Putamen (tissue), 1 donor: ENCODE measurements around the gene PHYH.
"Not testable (repeated sequence)": the region's sequence is repeated elsewhere in the genome, so short reads cannot be mapped to it uniquely, and the experiment has no call there.

Experiments
- DNase-seq: peaks from one replicate; pipeline ENCODE4 v3.0.0-alpha.2; 2016; ENCODE audit warnings: low spot score

The PHYH gene

DNA sequence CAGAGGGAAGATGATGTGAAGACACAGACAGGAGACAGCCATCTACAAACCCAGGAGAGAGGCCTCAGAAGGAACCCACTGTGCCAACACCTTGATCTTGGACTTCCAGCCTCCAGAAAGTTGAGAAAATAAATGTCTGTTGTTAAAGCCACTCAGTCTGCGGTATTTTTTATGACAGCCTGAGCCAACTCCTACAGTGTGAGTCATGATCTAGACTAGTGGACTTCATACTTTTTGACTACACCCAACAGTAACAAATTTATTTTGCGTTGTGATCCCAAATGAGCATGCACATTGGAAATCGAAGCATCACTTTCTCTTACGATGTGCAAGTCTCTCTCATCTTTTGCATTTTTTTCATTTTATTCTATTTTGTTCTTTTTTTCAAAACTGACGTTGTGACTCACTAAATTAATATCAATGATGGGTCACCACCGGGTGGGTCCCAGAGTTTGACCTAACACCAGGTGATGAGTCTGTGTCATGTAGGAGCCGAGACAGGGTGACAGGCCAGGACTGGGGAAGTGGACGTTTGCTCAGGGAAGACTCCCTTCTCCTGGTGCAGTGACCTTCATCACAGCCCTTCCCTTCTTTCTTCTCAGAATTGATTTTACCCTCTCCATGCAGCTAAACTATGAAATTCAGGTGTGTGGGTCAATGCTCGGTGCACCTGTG is 28.9 kb downstream of the PHYH start:
- DNase-seq: no peak

DNA sequence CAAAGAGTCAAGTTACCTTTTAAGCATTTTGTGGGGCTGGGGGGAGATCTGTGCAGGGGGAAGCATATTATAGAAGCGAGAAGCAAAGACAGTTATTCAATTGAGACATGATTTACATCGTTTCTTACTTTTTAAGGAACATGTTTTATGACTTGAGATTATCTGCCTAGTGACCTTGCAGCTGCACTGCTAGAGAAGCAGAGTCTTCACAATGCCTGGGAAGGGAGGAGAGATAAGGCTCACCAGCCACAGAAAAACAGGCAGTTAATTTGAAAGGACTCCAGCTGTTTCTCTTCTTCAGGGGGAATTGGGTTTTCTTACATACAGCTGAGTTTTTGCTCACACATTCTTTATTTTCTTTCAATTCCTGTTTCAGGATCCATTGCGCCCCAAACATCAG is 31.0 kb downstream of the PHYH start:
- no peak for DNase-seq

DNA sequence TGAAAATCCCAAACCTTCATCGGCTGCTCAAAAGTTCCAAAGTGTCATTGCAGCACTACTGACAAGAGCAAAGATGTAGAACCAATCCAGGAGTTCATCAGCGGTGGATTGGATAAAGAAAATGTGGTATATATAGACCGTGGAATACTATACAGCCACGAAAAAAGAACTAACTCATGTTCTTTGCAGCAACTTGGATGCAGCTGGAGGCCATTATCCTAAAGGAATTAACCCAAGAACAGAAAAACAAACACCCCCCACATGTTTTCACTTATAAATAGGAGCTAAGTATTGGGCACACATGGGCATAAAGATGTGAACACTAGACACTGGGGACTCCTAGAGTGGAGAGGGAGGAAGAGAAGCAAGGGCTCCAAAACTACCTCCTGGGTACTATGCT is 31.6 kb downstream of the PHYH start:
- no peak for DNase-seq

DNA sequence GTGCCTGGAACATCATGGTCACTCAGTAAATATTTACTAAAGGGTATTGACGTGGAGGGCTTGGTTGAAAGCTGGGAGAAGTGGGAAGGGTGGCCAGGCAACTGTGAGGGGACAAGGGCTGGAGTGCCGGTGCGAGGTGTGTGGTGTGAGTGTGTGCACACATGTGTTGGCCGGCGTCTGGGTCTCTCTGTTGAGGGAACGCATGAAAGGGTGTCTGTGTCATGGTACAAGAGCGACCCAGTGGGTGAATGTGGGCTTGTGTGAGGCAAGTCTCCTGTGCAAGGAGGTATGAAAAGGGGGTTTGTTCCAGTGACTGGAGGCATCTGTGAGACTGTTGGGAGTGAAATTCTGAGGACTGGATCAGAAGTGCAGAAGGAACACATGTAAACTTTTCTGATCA is 36.3 kb downstream of the PHYH start:
- no peak for DNase-seq

DNA sequence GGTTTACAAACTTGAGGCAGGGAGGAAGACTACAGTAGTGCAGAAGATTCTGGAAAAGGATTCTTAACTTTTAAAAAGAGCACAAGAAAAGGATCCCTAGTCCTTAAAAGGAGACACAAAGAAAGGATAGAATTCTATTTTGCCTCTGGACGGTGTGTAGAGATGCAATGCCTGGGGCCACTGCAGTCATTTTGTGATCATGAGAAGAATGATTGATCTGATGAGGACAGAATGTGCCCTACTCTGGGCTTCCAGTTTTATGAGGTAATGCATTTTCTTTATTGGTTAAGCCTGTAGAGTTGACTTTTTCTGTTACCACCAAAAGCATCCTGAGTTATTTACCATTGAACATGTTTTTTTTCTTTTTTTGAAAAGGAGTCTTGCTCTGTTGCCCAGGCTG is 37.4 kb downstream of the PHYH start:
- no peak for DNase-seq

DNA sequence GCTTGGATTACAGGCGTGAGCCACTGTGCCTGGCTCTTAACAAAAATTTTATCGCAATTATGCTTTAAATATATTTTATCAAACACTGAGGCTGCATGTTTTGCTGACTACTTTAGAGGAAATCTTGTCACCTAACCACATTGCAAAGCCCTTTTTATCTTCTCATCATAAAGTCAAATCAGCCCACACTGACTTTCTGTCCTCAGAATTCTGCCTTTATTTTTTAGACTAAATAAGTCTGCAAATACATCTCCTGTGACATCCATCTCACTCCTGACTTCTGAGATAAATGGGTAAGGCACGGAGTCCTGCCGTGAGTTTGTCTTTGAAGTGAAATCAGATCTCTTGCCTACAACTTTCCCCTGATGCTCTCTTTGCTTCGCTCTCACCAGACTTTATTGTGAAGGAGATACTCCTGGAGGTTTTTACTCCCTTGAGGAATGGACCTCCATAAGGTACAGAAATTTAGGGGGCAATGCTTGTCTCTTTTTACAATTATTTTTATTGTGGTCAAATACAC is 42.2 kb downstream of the PHYH start:
- DNase-seq: no peak

DNA sequence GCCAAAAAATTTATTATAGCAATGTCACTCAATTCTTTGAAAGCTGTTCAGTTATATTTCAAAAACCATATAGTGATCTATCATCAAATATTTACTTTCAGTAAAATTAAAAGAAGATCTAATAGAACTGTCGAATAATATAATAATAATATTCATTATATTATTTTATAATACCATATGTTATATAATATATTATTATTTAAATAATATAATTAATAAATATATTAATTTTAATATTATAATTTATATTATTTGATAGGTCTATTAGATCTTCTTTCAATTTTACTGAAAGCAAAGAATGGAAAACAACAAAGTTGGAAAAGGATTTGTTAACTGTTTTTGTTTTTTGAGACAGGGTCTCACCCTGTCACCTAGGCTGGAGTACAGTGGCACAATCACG is 43.2 kb downstream of the PHYH start:
- DNase-seq: no peak

DNA sequence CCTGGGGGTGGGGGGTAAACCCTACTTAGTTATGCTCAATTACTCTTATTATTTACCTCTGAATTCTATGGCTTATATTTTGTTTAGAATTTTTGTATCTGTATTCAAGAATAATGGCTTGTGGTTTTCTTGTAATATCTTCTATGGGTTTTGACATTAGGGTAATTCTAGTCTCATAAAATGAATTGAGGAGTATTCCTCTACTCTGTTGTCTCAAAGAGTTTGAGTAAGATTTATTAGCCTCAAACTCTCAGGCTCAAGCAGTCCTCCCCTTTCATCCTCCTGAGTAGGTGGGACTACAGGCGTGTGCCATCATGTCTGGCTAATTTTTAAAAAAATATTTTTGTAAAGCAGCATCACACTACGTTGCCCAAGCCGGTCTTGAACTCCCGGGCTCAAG is 46.1 kb downstream of the PHYH start:
- no peak for DNase-seq

DNA sequence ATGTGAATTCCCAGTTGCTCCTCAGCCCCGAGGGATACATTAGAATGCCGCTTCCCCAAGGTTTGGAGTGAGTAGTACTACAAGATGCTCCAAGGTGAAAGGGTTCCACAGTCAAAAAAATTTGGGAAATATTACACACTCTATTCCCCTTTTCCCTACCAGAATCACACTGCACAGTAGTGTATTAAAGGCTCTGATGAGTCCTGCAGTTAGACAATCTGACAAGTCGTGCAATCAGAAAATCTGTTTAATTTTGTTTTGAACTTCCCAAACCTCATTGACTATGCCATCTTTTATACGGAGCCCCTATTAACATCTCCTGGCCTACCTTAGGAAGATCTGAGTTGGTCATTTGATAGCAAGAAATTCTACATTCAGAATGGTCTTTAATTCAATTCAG is 52.1 kb downstream of the PHYH start:
- DNase-seq: no peak

DNA sequence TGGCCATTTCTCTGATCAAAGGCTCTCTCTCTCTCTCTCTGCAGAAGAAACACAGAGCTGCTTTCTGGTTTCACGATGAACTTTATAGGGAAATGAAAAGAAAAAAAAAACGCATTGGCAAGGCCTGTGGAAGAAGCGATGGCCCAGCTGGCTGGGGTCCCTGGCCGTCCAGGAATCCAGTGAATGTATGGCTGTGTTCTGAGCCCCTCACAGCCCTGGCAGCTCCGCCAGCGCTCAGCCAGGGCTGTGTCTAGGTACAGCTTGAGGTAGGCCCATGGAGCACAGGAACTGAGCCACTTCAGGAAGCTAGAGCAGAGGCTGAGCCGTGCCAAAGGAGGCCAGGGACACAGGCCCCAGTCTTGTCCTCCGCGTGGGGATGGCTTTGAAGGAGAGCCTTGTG is 52.6 kb downstream of the PHYH start:
- DNase-seq: no peak

DNA sequence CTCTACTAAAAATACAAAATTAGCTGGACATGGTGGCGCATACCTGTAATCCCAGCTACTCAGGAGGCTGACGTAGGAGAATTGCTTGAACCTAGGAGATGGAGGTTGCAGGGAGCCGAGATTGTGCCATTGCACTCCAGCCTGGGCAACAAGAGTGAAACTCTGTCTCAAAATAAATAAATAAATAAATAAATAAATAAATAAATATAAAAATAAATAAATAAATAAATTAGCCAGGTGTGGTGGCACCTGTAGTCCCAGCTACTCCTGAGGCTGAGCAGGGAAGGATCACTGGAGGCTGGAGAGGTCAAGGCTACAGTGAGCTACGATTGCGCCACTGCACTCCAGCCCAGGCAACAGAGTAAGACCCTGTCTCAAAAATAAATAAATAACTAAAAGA is 57.6 kb downstream of the PHYH start:
- not testable (repeated sequence) for DNase-seq

DNA sequence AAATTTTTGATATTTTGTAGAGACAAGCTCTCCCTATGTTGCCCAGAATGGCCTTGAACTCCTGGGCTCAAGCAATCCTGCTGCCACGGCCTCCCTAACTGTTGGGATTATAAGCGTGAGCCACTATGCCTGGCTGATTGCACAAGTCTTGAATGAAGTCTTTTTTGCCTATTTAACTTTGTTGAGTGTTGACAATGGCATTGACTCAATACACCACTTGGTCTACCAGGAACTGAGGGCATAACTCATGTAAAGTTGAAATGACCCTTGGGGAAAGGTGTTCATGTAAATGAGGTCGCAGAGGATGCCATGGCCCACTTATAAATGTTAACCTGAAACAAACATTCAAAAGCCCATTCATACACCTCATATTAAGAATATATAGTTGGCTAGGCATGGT is 58.3 kb downstream of the PHYH start:
- DNase-seq: no peak

DNA sequence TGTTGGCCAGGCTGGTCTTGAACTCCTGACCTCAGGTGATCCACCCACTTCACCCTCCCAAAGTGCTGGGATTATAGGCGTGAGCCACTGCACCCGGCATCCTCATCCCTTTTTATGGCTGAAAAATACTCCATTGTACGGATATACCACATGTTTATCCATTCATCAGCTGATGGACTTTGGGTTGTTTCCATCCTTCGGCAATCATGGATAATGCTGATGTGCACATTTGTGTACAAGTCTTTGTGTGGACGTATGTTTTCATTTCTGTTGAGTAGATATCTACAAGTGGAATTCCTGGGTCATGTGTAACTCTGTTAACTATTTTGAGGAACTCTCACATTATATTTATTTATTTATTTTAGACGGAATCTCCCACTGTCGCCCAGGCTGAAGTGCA is 59.9 kb downstream of the PHYH start:
- DNase-seq: no peak

DNA sequence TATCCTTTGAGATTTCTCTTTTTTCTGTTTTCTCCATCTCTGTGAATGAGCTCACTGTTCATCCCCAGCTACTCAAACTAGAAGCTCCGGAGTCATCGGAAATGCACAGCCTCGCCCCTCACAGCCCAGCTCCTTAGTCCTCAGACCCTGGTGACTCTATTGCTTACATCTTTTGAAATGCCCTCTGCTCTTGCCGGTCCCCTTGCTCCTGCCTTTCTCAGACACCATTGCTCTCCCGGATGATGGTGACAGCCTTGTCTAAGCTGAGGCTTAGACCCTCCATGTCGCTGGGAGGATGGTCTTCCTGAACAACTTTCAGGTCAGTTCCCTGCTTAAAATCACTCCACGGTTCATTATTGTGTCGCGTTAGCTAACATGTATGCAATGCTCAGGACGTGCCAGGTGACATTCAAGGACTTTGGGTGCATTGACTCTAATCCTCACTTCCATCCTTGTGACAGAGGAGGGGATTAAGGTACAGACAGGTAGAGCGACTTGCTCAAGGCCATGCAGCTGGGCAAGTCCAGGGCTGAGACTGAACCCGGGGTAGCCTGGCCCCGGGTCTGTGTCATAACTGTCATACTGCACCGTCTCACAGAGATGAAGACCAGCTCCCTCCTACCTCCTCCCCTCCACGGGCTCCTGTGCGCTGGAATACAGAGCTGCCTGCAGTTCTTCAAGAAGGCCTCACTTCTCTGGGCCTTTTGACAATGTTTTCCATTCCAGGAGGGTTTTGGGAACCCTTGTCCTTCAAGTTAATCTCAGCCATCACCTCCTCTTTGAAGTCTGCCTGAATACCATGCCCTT is 61.4 kb downstream of the PHYH start:
- no peak for DNase-seq

DNA sequence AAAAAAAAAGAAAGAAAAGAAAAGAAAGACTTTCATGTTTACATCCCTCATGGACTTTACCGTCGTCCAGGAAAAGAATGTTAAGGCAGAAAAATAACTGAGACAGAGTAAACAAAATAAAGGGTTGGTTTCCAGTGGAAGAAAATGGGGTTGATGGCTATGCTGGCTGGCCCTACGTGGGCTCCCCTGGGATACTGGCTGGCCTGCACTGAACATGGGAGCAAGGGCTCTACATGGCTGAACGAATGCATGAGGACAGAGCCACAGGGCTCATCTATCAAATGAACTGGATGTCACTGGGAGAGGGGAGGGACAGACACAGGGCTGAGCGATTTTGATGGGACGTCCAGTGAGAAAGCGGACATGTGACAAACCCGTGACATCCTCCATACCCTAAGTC is 63.2 kb downstream of the PHYH start:
- DNase-seq: no peak

DNA sequence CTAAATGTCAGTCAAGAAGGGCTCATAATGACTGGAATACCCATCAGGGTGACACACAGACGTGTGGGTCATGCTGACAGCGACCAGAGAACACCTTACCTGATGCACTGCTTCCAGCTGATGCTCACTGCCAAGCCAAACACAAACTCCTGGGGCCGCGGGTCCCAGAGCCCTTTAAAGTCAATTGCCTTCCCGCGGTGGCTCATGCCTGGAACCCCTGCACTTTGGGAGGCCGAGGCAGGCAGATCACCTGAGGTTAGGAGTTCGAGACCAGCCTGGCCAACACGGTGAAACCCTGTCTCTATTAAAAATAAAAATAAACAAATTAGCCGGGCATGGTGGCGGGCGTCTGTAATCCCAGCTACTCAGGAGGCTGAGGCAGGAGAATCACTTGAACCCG is 65.1 kb downstream of the PHYH start:
- not testable (repeated sequence) for DNase-seq

DNA sequence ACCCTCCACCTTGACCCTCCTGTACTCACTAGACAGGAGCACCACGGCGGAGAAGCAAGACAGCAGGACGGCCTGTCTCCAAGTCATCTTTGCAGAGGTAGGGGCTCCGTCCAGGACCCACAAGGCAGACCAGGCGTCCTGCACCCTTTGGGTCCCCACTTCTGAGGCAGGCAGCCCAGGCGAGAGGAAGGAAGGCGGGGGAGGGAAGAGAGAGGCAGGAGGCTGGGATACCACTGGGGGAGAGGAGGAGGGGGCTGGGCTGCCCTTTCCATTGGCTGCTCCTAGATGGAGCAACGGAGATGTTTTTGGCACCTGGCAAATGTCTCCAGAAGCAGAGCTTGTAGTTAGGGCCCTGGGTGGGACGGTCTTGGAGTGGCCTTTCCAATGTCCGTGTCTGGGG is 65.7 kb downstream of the PHYH start, which contains the start of gene UCMA:
Gene UCMA (minus strand): TSS at position 203 of the 400 bp plus-strand sequence. CDS start 116 bp downstream, at position 87.
- DNase-seq: no peak

DNA sequence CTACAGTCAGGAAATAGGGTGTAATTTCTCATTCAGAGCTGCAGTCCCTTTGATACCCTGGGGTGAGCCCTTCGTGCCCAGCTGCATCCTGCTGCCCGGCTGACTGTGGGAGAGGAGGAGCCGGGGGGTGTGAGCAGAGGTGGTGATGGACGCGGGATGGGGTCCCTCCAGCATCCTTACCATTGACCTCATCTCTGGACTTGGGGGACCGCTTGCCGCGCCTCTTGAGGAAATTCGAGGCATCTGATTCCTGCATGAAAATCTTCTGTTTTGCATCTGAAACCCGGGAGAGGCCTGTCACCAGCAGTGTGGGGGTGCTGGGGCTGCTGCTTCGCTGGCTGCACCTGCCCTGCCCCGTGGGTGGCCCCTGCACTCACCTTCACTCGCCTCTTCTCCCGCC is 66.5 kb downstream of the PHYH start:
- no peak for DNase-seq

DNA sequence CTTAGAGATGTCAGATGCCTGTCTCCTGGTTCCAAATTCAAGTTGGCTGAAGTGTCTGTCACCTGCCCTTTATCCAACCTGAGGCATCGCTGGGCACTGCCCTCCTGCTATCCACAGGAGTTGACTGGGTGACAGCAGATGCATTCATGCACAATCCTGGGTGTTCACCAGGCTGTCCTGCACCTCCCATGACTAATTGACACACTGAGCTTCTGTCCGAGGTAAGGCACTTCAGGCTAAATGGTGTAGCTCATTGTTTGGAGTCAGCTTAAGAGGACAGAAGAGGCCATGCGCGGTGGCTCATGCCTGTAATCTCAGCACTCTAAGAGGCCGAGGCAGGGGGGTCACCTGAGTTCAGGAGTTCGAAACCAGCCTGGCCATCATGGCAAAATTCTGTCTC is 68.1 kb downstream of the PHYH start:
- DNase-seq: no peak

DNA sequence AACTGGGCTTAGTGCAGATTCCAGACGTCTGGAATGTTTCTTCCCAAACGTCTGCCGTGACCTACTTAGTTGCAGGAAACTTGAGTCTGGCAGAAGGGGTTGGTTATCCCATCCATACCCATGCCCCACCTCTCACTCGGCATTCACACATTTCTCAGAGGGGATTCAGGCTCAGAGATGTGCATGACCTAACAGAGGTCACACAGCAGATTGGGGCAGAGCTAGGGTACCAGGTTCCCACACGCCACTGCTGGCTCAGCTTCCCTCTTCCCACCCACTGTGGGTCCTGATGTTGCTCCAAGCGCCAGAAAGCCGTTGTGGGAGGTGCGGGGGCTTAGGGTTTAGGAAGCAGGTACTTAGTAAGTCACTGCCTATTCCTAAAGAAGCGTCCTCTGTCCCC is 68.7 kb downstream of the PHYH start:
- no peak for DNase-seq
